Testis (tissue), 2 donors: Measurements from ENCODE around the gene CTNNB1.

Experiments used
- CTCF ChIP-seq, 3 experiments: fragments of 450-650 bp in 2 of 3; fragments of 200-600 bp in 1 of 3; sonication (generic) in 1 of 3; IDR thresholded peaks; one replicate each; pipeline ENCODE4 v1.5.1; 2016 to 2019; ENCODE audit warnings: antibody characterized with exemption in 3 of 3, mild to moderate bottlenecking in 2 of 3, moderate library complexity in 1 of 3
- POLR2A ChIP-seq: fragments of 450-650 bp; IDR thresholded peaks from one replicate; pipeline ENCODE4 v1.6.1; 2017; ENCODE audit warnings: antibody characterized with exemption, mild to moderate bottlenecking, moderate library complexity

- TF ChIP-seq POLR2A (no peak), CTCF (IDR thresholded peaks at IDR 0.05) (no peak)
Measured at GRCh38 chr3:41182504-41183059, 16.7 kb upstream of the CTNNB1 start.
